Measurements from ENCODE around the gene ASB2.
A peak's percentile ranks its signal among the peaks of the same experiment; 100 is the strongest.

Gene ASB2

DNA sequence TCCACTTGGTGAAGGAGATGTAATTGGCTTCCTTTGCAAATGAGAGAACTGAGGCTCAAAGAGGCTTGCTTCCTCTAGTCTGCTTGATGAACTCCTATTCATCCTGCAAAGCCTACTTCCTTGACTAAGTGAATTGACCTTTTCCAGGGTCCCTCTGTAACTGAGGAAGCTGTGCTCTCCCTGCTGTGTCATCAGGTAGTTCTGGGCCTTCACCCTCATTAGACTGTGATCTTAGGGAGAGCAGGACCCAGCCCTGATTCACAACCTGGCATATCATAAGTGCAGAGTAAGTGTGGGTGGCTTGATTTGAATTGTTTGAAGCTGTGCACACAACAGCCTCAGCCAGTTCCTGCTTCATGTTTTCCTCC, 16.3 kb downstream of the ASB2 start:
- no peak for DNase-seq

GRCh38 chr14:93959239-93960107, 16.9 kb downstream of the ASB2 start:
- DNase-seq = no peak

DNA sequence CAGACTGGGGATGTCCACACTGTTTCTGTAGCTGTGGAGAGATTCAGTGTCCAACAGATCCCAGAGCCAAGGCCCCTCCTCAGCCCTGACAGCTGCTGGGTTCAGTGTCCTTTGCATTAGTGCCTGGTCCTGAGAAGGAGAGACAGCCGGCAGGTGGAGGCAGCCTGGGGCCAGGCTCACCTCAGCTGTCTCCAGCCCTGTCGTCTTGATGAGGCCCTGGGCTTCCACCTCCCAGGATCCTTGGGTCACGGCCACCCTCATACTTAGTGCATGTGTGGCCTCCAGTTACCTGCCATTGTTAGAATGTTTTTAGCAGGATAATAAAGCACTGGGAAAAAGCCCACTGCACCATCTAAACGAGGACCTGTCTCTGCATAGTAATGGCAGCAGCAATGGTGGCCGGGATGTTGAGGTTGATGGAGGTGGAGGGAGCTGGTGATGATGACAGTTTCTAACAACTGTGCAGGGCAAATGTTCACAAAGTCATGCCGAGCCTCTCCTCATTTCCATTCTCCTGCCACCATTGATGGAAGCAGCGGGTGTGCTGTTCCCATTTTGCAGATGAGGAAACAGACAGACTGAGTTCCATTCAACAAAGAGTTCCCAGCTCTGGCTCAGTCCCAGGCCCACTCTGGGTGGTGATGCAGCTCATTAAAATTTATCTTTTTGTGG, 17.7 kb downstream of the ASB2 start:
- no peak for DNase-seq

- DNase-seq = no peak
Measured at GRCh38 chr14:93957751-93958566, 18.4 kb downstream of the ASB2 start.

GRCh38 chr14:93957333-93957710, 19.0 kb downstream of the ASB2 start:
- no peak for DNase-seq

- no peak for DNase-seq
Measured at GRCh38 chr14:93956514-93957332, 19.6 kb downstream of the ASB2 start.

DNA sequence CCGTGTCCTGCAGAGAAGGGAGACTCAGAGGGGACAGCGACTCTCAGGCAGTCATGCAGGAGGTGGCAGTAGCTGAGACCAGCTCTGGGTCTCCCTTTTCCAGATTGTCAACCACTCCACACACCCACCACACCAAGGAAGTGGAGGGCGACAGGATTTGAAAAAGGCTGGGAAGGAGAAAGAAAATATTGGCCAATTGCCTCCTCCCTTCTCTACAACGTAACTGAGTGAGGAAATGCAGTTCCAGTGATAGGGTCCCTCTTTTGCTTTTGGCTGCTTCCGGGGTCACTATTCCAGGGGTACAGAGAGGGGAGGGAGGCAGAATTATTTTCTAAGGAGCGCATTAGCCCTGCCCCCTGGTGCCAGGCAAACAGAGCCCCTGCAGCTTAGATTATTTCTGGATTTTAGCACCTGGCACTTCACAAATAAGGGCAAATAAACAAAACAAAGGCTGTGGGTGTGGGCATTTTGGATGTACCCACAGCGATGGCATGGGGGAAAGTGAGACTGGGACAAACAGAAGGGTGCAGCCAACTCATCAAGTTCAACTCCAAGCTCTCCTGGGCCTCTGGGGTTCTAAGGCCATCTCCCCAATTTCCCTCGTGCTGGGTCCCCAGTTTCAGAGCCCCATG, 20.4 kb downstream of the ASB2 start:
- no peak for DNase-seq

DNA sequence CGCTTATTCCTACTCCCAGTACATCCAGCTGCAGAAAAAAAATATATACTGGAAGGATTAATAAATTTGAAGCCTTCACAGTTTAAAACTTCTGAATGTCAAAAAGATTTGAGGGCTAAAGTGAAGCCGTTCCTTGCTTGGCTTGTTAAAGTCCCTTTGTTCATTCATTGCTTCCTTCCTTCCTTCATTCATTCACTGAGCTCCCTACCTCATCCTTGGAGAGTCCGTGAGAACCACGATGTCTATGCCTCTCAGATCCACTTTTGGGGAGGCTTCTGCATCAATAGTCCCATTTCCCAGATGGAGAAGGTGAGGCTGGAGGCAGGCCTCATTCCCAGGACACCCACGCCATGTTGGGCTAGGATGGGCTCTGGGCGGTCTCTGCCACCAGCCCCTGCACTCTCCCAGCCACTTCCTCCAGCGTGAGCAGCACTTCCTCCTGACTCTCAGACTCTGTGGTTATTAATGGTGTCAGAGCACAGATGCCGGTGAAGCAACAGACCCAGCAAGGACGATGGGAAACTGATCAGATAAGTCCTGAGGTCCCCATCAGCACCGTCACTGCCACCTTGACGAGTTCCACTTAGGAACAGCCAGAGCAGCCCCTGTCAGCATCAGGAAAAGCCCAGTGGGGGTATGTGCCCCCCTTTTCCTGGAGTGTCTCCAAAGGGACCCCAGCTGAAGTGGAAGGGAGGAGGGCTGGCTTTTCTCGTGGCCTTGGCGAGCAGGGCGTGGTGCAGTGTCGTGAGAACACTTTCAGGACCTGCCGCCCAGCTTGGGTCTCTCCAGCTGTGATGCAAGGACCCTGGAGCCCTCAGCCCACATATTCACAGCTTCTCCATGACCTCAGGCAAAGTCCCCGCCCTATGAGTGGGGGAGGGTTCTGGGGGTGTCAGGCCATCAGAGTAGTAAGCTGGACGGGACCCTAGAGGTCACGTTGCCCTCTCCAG, 21.2 kb downstream of the ASB2 start:
- peak; percentile 16 for DNase-seq

DNA sequence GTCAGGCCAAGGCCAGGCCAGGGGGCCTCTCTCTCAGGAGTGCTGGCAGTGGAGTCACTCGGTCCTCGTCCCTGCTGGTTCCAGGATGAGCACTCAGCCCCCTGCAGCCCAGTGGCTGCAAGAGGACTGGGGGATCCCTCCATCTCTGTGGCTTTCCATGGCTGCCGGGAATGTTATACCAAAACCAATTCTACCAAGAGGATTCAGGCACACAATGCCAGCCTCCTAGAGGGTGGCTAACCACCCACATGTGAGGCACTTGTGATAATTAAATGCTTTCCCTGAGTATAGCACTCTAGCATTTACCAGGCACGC, 21.9 kb downstream of the ASB2 start:
- no peak for DNase-seq

DNA sequence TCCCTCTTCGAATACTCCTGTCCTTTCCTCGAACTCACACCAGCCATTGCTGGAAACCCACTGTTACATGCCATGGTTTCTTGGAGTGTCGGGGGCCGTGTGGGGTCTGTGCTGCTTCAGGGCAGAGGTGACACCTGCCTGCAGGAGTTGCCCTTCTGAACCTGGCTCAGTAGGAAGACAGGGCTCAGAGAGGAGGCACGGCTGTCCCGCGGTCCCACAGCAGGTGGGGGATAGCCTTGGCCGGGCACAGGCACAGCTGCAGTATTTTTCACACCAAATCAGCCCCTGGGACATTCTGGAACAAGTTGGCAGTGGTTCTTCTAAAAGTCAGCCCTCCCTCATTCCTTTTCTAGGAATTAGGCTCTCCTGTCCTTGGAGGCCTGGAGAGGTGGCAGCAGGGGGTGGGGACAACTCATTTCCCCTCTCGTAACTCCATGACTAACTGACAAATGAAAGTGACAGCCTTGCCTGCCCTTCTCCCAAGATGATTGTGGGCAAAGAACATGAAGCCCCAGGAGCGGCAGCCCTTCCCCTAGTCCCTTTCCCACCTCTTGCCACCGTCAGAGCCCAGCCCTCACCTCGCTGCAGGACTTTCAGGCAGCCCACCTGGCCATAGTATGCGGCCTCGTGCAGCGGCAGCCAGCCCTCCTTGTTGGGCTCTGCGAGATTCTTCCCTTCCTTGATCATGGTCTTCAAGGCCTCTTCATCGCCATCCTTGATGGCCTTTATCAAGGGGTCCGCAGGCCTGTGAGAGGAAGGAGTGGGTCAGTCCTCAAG, 22.4 kb downstream of the ASB2 start:
- no peak for DNase-seq

GRCh38 chr14:93953263-93953662, 23.1 kb downstream of the ASB2 start:
- DNase-seq = no peak

GRCh38 chr14:93952829-93953228, 23.5 kb downstream of the ASB2 start:
- DNase-seq = no peak

GRCh38 chr14:93951635-93952540, 24.5 kb downstream of the ASB2 start:
- DNase-seq = no peak

DNA sequence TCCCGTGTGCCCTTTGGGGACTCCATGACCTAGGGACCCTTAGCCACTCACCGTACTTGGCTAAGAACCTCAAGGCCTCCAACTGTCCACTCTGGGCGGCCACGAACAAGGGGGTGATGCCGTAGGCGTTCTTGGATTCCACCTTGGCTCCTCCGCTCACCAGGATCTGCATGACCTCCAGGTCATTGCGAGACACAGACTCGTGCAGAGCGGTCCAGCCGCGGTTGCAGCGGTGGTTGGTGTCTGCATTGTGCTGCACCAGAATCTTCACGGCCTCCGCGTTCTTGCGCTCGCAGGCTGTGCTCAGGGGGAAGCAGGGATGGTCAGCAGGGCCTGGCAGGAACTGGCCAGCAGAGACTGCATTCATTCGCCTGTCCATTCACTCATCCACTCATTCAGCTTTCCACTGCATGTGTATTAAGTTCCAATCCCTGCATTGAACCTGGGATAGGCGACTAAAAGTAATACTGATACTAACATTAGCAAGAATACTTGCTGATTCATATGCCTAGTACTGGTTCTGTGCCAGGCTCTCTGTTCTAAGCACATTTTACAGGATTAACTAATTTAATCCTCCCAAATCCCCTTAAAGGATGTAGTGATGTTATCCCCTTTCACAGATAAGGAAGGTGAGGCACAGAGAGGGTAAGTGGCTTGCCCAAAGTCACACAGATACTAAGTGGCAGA, 25.3 kb downstream of the ASB2 start:
- DNase-seq = no peak

- DNase-seq = no peak
Measured at GRCh38 chr14:93949511-93950075, 26.8 kb downstream of the ASB2 start.

DNA sequence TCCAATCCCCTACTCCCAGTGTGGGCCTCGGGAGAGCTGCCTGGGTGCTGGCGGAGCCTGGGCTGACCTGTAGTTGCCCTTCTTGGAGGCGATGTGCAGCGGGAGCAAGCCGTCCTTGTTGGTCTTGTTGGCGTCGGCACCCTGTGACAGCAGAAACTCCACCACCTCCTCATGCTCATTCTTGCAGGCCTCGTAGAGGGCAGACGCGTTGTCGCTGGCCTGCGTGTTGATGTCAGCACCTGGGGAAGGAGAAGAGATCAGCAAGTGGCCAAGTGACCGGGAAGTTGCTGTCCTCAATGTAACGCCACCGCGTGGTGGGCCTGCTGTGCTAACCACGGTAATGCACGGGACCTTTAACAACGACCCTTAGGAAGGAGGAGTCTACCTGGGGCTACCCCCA, 29.1 kb downstream of the ASB2 start:
- DNase-seq = no peak

DNA sequence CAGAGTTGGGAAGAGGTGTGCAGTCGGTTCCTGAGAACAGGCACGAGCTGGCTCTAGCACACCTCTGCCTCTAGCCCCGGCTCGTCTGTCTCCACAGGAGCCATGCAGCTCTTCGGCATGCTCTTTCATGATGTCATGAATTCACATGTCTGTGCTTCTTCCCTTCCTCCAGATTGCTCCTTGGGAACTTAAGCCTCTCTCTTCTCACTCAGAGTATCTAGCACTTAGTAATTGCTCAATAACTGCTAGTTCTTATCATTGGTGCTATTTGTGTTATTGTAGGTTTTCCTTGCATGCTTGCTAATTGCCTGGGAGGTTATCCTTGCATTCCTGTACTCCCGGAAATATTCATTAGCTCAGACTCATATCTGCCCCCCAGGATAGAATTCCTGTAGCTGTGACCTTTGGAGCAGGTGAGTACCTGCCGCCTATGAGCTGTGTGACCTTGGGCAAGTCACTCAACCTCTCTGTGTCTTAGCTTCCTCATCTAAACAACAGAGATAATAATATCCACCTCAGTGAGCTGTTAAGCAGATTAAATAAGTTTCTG, 29.8 kb downstream of the ASB2 start:
- DNase-seq = no peak

- no peak for DNase-seq
Measured at GRCh38 chr14:93946104-93946503, 30.3 kb downstream of the ASB2 start.
